Measurements from ENCODE around the gene GFPT1.
"Not testable (repeated sequence)": the region's sequence is repeated elsewhere in the genome, so short reads cannot be mapped to it uniquely, and the experiment has no call there.

The GFPT1 gene

GRCh38 chr2:69386789-69387734 is at the start of gene GFPT1:
TSS of gene GFPT1 (minus strand) at chr2:69387227. CDS start at chr2:69387071, 156 bp downstream.
- peak; percentile 90 to 92 for DNase-seq (ENCODE audit: low read depth in 2 of 2)

- no peak for DNase-seq (ENCODE audit: low read depth in 2 of 2)
Measured at GRCh38 chr2:69436596-69436937, 49.5 kb upstream of the GFPT1 start.

GRCh38 chr2:69434753-69435152 is 47.7 kb upstream of the GFPT1 start:
- no peak for DNase-seq (ENCODE audit: low read depth in 2 of 2)

- DNase-seq (ENCODE audit: low read depth in 2 of 2): no peak
Measured at GRCh38 chr2:69429491-69430183, 42.6 kb upstream of the GFPT1 start.

- no peak for DNase-seq (ENCODE audit: low read depth in 2 of 2)
Measured at GRCh38 chr2:69428981-69429380, 42.0 kb upstream of the GFPT1 start.

GRCh38 chr2:69424419-69424818 is 37.4 kb upstream of the GFPT1 start:
- DNase-seq (ENCODE audit: low read depth in 2 of 2): no peak

- no peak for DNase-seq (ENCODE audit: low read depth in 2 of 2)
Measured at GRCh38 chr2:69422198-69422597, 35.2 kb upstream of the GFPT1 start.

GRCh38 chr2:69419111-69419510 is 32.1 kb upstream of the GFPT1 start:
- not testable (repeated sequence) for DNase-seq (ENCODE audit: low read depth in 2 of 2)

GRCh38 chr2:69416147-69416546 is 29.1 kb upstream of the GFPT1 start:
- DNase-seq (ENCODE audit: low read depth in 2 of 2): no peak

- DNase-seq (ENCODE audit: low read depth in 2 of 2): no peak
Measured at GRCh38 chr2:69411120-69411519, 24.1 kb upstream of the GFPT1 start.

GRCh38 chr2:69405306-69405705 is 18.3 kb upstream of the GFPT1 start:
- no peak for DNase-seq (ENCODE audit: low read depth in 2 of 2)

GRCh38 chr2:69400121-69400520 is 13.1 kb upstream of the GFPT1 start:
- no peak for DNase-seq (ENCODE audit: low read depth in 2 of 2)

- DNase-seq (ENCODE audit: low read depth in 2 of 2): no peak
Measured at GRCh38 chr2:69397234-69397633, 10.2 kb upstream of the GFPT1 start.

- DNase-seq (ENCODE audit: low read depth in 2 of 2): no peak
Measured at GRCh38 chr2:69395866-69396265, 8.8 kb upstream of the GFPT1 start.

GRCh38 chr2:69393963-69394362 is 6.9 kb upstream of the GFPT1 start:
- no peak for DNase-seq (ENCODE audit: low read depth in 2 of 2)

- DNase-seq (ENCODE audit: low read depth in 2 of 2): no peak
Measured at GRCh38 chr2:69390471-69390870, 3.4 kb upstream of the GFPT1 start.

- DNase-seq (ENCODE audit: low read depth in 2 of 2): no peak
Measured at GRCh38 chr2:69390001-69390400, 3.0 kb upstream of the GFPT1 start.

- no peak for DNase-seq (ENCODE audit: low read depth in 2 of 2)
Measured at GRCh38 chr2:69389271-69389670, 2.2 kb upstream of the GFPT1 start.

- DNase-seq (ENCODE audit: low read depth in 2 of 2): no peak
Measured at GRCh38 chr2:69387770-69388481, 899 bp upstream of the GFPT1 start.

- DNase-seq (ENCODE audit: low read depth in 2 of 2): no peak
Measured at GRCh38 chr2:69386360-69386759, 667 bp downstream of the GFPT1 start.

GRCh38 chr2:69385443-69386151 is 1.4 kb downstream of the GFPT1 start:
- DNase-seq (ENCODE audit: low read depth in 2 of 2): peak in 1 of 2 experiments; percentile 28

GRCh38 chr2:69384618-69385081 is 2.4 kb downstream of the GFPT1 start:
- DNase-seq (ENCODE audit: low read depth in 2 of 2): no peak
